Erythroblast (primary cell): Measurements from ENCODE around the gene CSNK1D.

ENCODE experiments used
- GATA1 ChIP-seq: IDR thresholded peaks from 2 replicates; pipeline ENCODE4 v1.6.1; 2011; ENCODE audit warnings: low read depth, mild to moderate bottlenecking, control low read depth, low read length, moderate library complexity
- POLR2A ChIP-seq: IDR thresholded peaks from 2 replicates; pipeline ENCODE4 v1.6.1; 2011; ENCODE audit warnings: mild to moderate bottlenecking, low read length

DNA sequence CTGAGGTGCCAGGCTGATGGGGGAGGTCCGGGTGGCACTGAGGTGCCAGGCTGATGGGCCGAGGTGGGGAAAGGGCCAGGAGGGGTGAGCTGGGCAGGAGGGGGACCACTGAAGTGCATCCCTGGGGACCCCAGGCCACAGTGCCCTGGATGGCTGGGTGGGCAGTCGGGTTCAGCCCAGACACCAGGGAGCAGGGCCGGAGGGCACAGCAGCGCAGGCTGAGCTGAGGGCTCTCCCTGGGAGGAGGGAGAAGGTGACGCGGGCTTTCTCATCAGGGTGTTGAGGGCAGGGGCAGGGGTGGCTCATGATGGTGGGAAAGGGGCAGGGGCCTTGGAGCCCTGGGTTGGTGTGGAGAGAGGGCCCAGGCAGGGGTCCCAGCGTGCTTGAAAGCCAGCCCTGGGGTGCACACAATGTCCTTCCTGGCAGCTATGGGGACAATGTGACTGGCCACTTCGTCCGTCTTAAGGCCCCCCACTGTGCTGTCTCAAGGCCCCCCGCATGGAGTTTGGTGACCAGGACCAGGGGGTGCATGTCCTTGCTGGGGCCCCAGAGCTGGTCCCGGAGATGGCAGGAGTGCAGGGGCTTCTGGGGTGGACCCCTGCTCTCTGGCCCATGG is 27.9 kb upstream of the CSNK1D start:
- TF ChIP-seq POLR2A (no peak), GATA1 (no peak)
